Right atrium auricular region (tissue), 2 donors: ENCODE results near the gene SCMH1. TPM values are rescaled to one million over a fixed set of nuclear protein-coding genes. Genes with fewer than 3 reads are reported as not detected.
"Not testable (repeated sequence)": the region's sequence is repeated elsewhere in the genome, so short reads cannot be mapped to it uniquely, and the experiment has no call there.

Source experiments
- DNase-seq: peaks from one replicate; pipeline ENCODE4 v3.0.0-alpha.2; 2019; ENCODE audit warnings: low spot score
- H3K27ac ChIP-seq, 2 donors: fragments of 200-600 bp; sonication (generic); 1 replicate in 1 of 2; 2 replicates in 1 of 2; pipeline ENCODE4 v1.5.1; 2016 to 2019
- H3K27me3 ChIP-seq, 2 donors: fragments of 200-600 bp; sonication (generic); one replicate each; pipeline versions ENCODE4 v1.5.1 to v1.6.0; 2017 to 2019
- H3K36me3 ChIP-seq: fragments of 200-600 bp; sonication (generic); one replicate; pipeline ENCODE4 v1.5.1; 2016
- H3K4me1 ChIP-seq, 2 donors: fragments of 200-600 bp; sonication (generic); one replicate each; pipeline versions ENCODE4 v1.5.1 to v1.6.0; 2017 to 2019
- H3K4me3 ChIP-seq, 2 donors: fragments of 200-600 bp; sonication (generic); 1 replicate in 1 of 2; 2 replicates in 1 of 2; pipeline ENCODE4 v1.5.1; 2017 to 2019; ENCODE audit warnings: mild to moderate bottlenecking in 1 of 2, moderate library complexity in 1 of 2
- H3K9me3 ChIP-seq, 2 donors: fragments of 200-600 bp; sonication (generic); one replicate each; pipeline ENCODE4 v1.5.1; 2019
- total RNA-seq, 2 donors: library from RNA; depleted of rRNA; stranded (reverse); fragments of >200 nt; gene quantifications; one replicate each; pipeline ENCODE4 v1.1.0, GENCODE V29; 2016
- TF ChIP-seq, protein P1 (sequence below), 2 donors: fragments of 200-600 bp; sonication (generic); IDR thresholded peaks; one replicate each; pipeline ENCODE4 v1.5.1; 2019; ENCODE audit warnings: antibody characterized with exemption in 2 of 2

SCMH1 gene
- total RNA-seq, 2 donors from 2014 or later, result 50.1 to 62.5 TPM

DNA sequence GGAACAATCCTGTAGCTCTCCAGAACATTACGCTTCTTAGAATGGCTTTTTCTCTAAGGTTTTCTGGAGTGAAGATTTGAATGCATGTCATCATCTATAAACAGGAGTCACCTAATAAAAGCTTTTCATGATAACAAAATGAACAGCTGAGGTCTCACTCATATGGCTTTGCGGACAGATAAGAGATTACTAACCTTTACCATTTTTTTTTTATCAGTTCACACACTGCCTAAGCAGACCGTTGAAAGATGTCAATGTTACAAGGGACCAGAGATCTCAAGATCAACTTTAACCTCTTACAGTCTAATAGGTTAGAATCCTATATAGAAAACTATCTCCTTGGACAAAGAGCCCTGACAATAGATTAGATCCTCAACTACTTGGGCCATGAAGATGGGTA lies 41.4 kb downstream of the SCMH1 start:
- peaks cover 0 to 2% of the 10 kb centered on the region in 2 donors for H3K9me3 ChIP-seq
- no peak overlapping the region for H3K27ac ChIP-seq
- no peak for DNase-seq
- H3K4me3 ChIP-seq, result no peak overlapping the region
- no peaks in the 10 kb centered on the region for H3K27me3 ChIP-seq
- peaks cover 0 to 12% of the 10 kb centered on the region in 2 donors for H3K4me1 ChIP-seq
- no peaks in the 10 kb centered on the region for H3K36me3 ChIP-seq
- TF ChIP-seq, protein P1, sequence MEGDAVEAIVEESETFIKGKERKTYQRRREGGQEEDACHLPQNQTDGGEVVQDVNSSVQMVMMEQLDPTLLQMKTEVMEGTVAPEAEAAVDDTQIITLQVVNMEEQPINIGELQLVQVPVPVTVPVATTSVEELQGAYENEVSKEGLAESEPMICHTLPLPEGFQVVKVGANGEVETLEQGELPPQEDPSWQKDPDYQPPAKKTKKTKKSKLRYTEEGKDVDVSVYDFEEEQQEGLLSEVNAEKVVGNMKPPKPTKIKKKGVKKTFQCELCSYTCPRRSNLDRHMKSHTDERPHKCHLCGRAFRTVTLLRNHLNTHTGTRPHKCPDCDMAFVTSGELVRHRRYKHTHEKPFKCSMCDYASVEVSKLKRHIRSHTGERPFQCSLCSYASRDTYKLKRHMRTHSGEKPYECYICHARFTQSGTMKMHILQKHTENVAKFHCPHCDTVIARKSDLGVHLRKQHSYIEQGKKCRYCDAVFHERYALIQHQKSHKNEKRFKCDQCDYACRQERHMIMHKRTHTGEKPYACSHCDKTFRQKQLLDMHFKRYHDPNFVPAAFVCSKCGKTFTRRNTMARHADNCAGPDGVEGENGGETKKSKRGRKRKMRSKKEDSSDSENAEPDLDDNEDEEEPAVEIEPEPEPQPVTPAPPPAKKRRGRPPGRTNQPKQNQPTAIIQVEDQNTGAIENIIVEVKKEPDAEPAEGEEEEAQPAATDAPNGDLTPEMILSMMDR (IDR thresholded peaks at IDR 0.05), result no peak

DNA sequence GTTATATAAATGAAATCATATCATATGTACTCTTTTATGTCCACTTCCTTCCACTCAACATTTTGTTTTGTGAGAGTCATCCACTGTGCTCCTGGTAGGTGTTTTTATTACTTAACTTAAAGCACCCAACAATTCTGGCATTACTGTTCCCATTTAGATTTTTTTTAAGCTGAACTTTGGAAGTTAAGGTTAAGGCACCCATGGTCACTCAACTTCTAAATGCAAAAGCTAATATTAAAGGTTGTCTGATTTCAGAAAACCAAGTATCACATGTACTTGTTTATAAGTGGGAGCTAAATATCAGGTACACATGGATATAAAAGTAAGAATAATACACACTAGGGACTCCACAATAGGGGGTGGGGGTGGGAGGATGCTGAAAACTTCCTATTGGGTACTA lies 42.7 kb downstream of the SCMH1 start:
- Histone ChIP-seq H3K9me3 (peaks cover 0 to 6% of the 10 kb centered on the region in 2 donors), H3K36me3 (no peaks in the 10 kb centered on the region), H3K4me1 (peaks cover 0 to 12% of the 10 kb centered on the region in 2 donors), H3K27ac (no peak overlapping the region), H3K27me3 (no peaks in the 10 kb centered on the region), H3K4me3 (no peak overlapping the region)
- DNase-seq, result no peak
- TF ChIP-seq, protein P1 (IDR thresholded peaks at IDR 0.05), result no peak

DNA sequence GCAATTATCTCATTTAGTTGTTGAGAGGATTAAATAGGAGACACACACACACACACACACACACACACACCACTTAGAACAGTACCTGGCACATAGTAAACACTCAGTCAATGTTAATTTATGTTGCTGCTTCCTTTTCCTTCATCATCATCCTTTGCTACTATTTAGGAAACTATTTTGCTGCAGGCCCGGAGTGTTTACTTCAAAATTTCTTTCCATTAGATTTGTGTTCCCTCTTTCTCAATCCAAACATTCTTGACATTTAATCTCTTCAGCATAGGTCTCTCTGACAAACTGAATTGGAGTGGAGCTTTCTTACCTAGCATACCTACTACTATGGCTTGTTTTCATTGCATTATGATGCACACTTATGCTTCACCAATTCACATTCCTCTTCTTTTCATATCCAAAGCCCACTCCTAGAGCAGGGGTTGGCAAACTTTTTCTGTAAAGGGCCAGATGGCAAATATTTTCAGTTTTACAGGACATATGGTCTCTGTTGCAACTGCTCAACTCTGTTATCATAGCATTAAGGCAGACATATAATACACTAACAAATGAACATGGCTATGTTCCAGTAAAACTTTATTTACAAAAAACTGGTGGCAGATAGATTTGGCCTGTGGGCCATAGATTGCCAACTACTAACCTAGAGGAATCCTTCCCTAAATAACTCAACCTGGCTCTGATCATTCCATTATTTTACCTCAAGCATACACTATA lies 49.5 kb downstream of the SCMH1 start:
- Histone ChIP-seq H3K9me3 (peaks cover 0 to 6% of the 10 kb centered on the region in 2 donors), H3K27ac (no peak overlapping the region), H3K4me3 (no peak overlapping the region), H3K27me3 (no peaks in the 10 kb centered on the region), H3K36me3 (no peaks in the 10 kb centered on the region), H3K4me1 (no peaks in the 10 kb centered on the region)
- DNase-seq, result no peak
- TF ChIP-seq, protein P1 (IDR thresholded peaks at IDR 0.05), result no peak

DNA sequence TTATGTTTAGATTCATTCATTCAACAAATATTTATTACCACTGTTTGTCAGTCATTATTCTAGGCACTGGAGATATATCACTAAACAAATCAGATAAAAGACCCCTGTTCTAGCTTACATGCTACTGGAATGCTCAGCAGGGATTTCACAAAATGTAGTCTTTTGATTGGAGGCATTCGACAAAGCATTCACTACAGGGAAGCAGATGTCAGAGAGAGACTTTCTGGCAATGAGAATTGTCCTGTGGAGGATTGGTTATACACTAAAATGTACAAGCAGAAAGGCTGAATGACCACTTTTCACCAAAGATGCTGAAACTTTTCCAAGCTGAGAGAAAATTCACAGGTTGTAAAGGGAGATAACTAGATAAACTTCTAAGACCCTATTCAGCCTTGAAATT lies 57.7 kb downstream of the SCMH1 start:
- Histone ChIP-seq H3K27me3 (no peaks in the 10 kb centered on the region), H3K36me3 (peaks cover 5% of the 10 kb centered on the region), H3K4me1 (no peaks in the 10 kb centered on the region), H3K27ac (no peak overlapping the region), H3K9me3 (no peaks in the 10 kb centered on the region), H3K4me3 (no peak overlapping the region)
- TF ChIP-seq, protein P1 (IDR thresholded peaks at IDR 0.05), result no peak
- no peak for DNase-seq

DNA sequence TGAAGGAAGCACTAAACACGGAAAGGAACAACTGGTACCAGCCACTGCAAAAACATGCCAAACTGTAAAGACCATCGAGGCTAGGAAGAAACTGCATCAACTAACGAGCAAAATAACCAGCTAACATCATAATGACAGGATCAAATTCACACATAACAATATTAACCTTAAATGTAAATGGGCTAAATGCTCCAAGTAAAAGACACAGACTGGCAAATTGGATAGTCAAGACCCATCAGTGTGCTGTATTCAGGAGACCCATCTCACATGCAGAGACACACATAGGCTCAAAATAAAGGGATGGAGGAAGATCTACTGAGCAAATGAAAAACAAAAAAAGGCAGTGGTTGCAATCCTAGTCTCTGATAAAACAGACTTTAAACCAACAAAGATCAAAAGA lies 63.9 kb downstream of the SCMH1 start:
- not testable (repeated sequence) for H3K4me1 ChIP-seq, H3K9me3 ChIP-seq, H3K36me3 ChIP-seq, DNase-seq, H3K4me3 ChIP-seq, H3K27ac ChIP-seq, H3K27me3 ChIP-seq

DNA sequence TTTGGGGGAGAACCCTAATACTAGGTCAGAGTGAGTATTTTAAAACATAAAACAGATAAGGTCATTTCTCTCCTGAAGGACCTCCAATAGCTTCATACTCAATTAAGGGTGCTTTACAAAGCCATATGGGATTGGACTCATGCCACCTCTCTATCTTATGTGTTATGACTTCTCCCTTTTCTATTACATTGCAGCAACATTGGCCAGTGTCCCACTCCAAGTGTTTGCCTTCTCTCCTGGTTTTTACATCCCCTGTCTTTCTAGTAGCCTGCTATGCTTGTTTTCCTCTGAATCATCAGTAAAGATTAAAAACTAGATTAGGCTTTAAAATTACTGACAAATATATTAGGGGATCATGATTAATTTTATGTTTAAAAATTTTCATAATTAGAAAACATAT lies 66.6 kb downstream of the SCMH1 start:
- no peak for DNase-seq

More for the DNA sequence above, 66.6 kb downstream of the SCMH1 start:
- H3K9me3 ChIP-seq, result no peaks in the 10 kb centered on the region
- no peak overlapping the region for H3K27ac ChIP-seq
- no peaks in the 10 kb centered on the region for H3K4me1 ChIP-seq
- TF ChIP-seq, protein P1 (IDR thresholded peaks at IDR 0.05), result no peak
- H3K27me3 ChIP-seq, result no peaks in the 10 kb centered on the region
- H3K36me3 ChIP-seq, result peaks cover 3% of the 10 kb centered on the region
- no peak overlapping the region for H3K4me3 ChIP-seq
